GM23338 (cell line): ENCODE results near the gene SLC25A24. TPM values are rescaled to one million over a fixed set of nuclear protein-coding genes. Genes with fewer than 3 reads are reported as not detected.

ENCODE experiments used
- ATAC-seq: fragments of 200-7000 bp; cut with Tn5 transposase; 3 replicates; pipeline ENCODE4 v1.9.1; 2020
- DNase-seq: peaks from one replicate; pipeline ENCODE4 v3.0.0-alpha.2; 2015; ENCODE audit warnings: low spot score
- H2AFZ ChIP-seq: fragments of 200-600 bp; sonication (generic); 2 replicates; pipeline ENCODE4 v1.8.0; 2016; ENCODE audit warnings: antibody characterized with exemption, mild to moderate bottlenecking, moderate library complexity
- H3F3A ChIP-seq: fragments of 200-600 bp; sonication (generic); replicated peaks from 2 replicates; pipeline ENCODE4 v1.8.0; 2017; ENCODE audit warnings: antibody characterized with exemption, mixed run types, low read depth
- H3K27ac ChIP-seq: fragments of 200-600 bp; sonication (generic); 2 replicates; pipeline ENCODE4 v1.6.1; 2016; ENCODE audit warnings: low read depth
- H3K27me3 ChIP-seq: fragments of 200-600 bp; sonication (generic); 2 replicates; pipeline ENCODE4 v1.8.0; 2016; ENCODE audit warnings: mild to moderate bottlenecking, mixed run types, moderate library complexity; ENCODE audit not compliant: insufficient read depth
- H3K36me3 ChIP-seq: fragments of 200-600 bp; sonication (generic); 2 replicates; pipeline ENCODE4 v1.8.0; 2016; ENCODE audit warnings: mild to moderate bottlenecking; ENCODE audit not compliant: insufficient read depth
- H3K4me1 ChIP-seq: fragments of 200-600 bp; sonication (generic); 2 replicates; pipeline ENCODE4 v1.8.0; 2016; ENCODE audit warnings: mild to moderate bottlenecking, moderate library complexity; ENCODE audit not compliant: insufficient read depth
- H3K4me2 ChIP-seq: fragments of 200-600 bp; sonication (generic); 2 replicates; pipeline ENCODE4 v1.7.1; 2017; ENCODE audit warnings: mixed run types
- H3K4me3 ChIP-seq: fragments of 200-600 bp; sonication (generic); 2 replicates; pipeline ENCODE4 v1.6.1; 2016; ENCODE audit warnings: mixed run types
- H3K79me2 ChIP-seq: fragments of 200-600 bp; sonication (generic); replicated peaks from 2 replicates; pipeline ENCODE4 v1.8.0; 2017; ENCODE audit warnings: mild to moderate bottlenecking; ENCODE audit not compliant: insufficient read depth
- H3K9me2 ChIP-seq: fragments of 200-600 bp; sonication (generic); 2 replicates; pipeline ENCODE4 v1.8.0; 2017; ENCODE audit not compliant: insufficient read depth
- H4K20me1 ChIP-seq: fragments of 200-600 bp; sonication (generic); replicated peaks from 2 replicates; pipeline ENCODE4 v1.8.0; 2017; ENCODE audit warnings: mild to moderate bottlenecking; ENCODE audit not compliant: insufficient read depth
- H3K27ac Mint-ChIP-seq: 2 replicates; pipeline ENCODE4 v1.8.0; 2020; ENCODE audit warnings: inconsistent platforms, mild to moderate bottlenecking, moderate library complexity, mixed read lengths
- H3K27me3 Mint-ChIP-seq: 3 replicates; pipeline ENCODE4 v1.8.0; 2022; ENCODE audit warnings: low read depth, mild to moderate bottlenecking, moderate library complexity, mixed read lengths, inconsistent platforms; ENCODE audit not compliant: insufficient read depth, poor library complexity
- H3K36me3 Mint-ChIP-seq: 3 replicates; pipeline ENCODE4 v1.8.0; 2021; ENCODE audit warnings: low read depth, mild to moderate bottlenecking, inconsistent platforms, moderate library complexity, mixed read lengths
- H3K4me1 Mint-ChIP-seq: 3 replicates; pipeline ENCODE4 v1.8.0; 2020; ENCODE audit warnings: mild to moderate bottlenecking, inconsistent platforms, mixed read lengths
- H3K4me3 Mint-ChIP-seq: 3 replicates; pipeline ENCODE4 v1.8.0; 2021; ENCODE audit warnings: moderate library complexity, mild to moderate bottlenecking, inconsistent platforms, mixed read lengths
- H3K9me3 Mint-ChIP-seq: 3 replicates; pipeline ENCODE4 v1.8.0; 2020; ENCODE audit warnings: moderate library complexity, mild to moderate bottlenecking, inconsistent platforms, mixed read lengths
- CREB1 ChIP-seq: fragments of 250-450 bp; sonication (Bioruptor Pico); IDR thresholded peaks from 2 replicates; pipeline ENCODE4 v1.5.0; 2020; ENCODE audit warnings: low read depth, mild to moderate bottlenecking, moderate library complexity
- EZH2 ChIP-seq: fragments of 200-600 bp; sonication (generic); IDR thresholded peaks from one replicate; pipeline ENCODE4 v1.8.0; 2017; ENCODE audit warnings: antibody characterized with exemption, mild to moderate bottlenecking, low read depth; ENCODE audit not compliant: unreplicated experiment
- EZH2phosphoT487 ChIP-seq: fragments of 200-600 bp; sonication (generic); IDR thresholded peaks from one replicate; pipeline ENCODE4 v1.8.1; 2018; ENCODE audit warnings: antibody characterized with exemption; ENCODE audit not compliant: unreplicated experiment
- JUNB ChIP-seq: IDR thresholded peaks from one replicate; pipeline ENCODE4 v1.6.1; 2016; ENCODE audit warnings: antibody characterized with exemption; ENCODE audit not compliant: unreplicated experiment
- NANOG ChIP-seq: IDR thresholded peaks from 2 replicates; pipeline ENCODE4 v1.6.1; 2016; ENCODE audit warnings: antibody characterized with exemption, borderline replicate concordance
- POLR2AphosphoS5 ChIP-seq: IDR thresholded peaks from 2 replicates; pipeline ENCODE4 v1.6.1; 2016; ENCODE audit warnings: antibody characterized with exemption, low read depth
- STAT1 ChIP-seq: IDR thresholded peaks from one replicate; pipeline ENCODE4 v1.6.1; 2016; ENCODE audit warnings: antibody characterized with exemption; ENCODE audit not compliant: unreplicated experiment
- ZNF114 ChIP-seq: fragments of 250-450 bp; sonication (Bioruptor Pico); IDR thresholded peaks from 2 replicates; pipeline ENCODE4 v1.5.0; 2020; ENCODE audit warnings: mild to moderate bottlenecking, moderate library complexity
- ZNF331 ChIP-seq: fragments of 250-450 bp; sonication (Bioruptor Pico); IDR thresholded peaks from 2 replicates; pipeline ENCODE4 v1.5.0; 2020; ENCODE audit warnings: low read depth, mild to moderate bottlenecking, moderate library complexity
- ZNF462 ChIP-seq: fragments of 250-450 bp; sonication (Bioruptor Pico); IDR thresholded peaks from 2 replicates; pipeline ENCODE4 v1.5.0; 2020; ENCODE audit warnings: mild to moderate bottlenecking, moderate library complexity
- polyA plus RNA-seq: library from polyadenylated mRNA; unstranded; fragments of >200 nt; fragmentation: Nextera tagmentation; extraction: Ambion mirVana; gene quantifications from 2 replicates; pipeline ENCODE4 v1.2.1, GENCODE V29; 2016
- total RNA-seq: library from RNA; depleted of rRNA; stranded (reverse); fragments of >200 nt; shearing (Covaris generic); gene quantifications from 2 replicates; pipeline ENCODE4 v1.2.3, GENCODE V29; 2014

The SLC25A24 gene
- total and polyA plus RNA-seq, 2 experiments from 2014 or later, result 17.4 to 46.0 TPM

DNA sequence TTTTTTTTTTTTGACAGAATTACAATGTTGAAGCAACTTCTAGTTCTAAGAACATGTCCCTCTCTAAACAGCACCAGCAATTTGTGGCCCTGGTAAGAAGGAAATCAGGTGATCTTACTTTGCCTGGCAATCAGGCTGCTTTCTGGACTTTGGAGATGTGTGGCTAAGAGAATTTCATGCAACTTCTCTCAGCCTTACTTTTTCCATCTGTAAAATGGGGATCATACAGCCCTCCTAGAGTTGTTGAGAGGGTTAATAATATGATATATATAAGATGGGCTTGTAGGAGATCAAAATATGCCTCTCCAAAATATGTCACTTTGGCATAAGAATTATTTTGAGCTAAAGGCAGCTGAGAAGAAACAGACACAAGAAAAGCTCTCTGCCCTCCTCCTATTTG is 92.0 kb downstream of the SLC25A24 start (continued):
- TF ChIP-seq ZNF462 (CRISPR knock-in tag), result no peak
- no peak for TF ChIP-seq CREB1 (CRISPR knock-in tag)
- no peak for TF ChIP-seq POLR2AphosphoS5

GRCh38 chr1:108107658-108108057 is 92.5 kb downstream of the SLC25A24 start:
- Histone ChIP-seq H3F3A (no peaks in the 10 kb centered on the region), H3K27ac (no peak overlapping the region), H3K79me2 (no peaks in the 10 kb centered on the region), H3K9me2 (no peaks in the 10 kb centered on the region; the same call in 1 of the 2 replicates), H2AFZ (0 out of 2 replicates have a peak overlapping the region, but pooled peaks have one; percentile 23), H3K27me3 (no peaks in the 10 kb centered on the region), H3K4me2 (no peak overlapping the region), H3K4me1 (no peaks in the 10 kb centered on the region), H4K20me1 (no peaks in the 10 kb centered on the region), H3K4me3 (no peak overlapping the region), H3K36me3 (no peaks in the 10 kb centered on the region)
- TF ChIP-seq STAT1 (no peak), JUNB (no peak), EZH2 (no peak), EZH2phosphoT487 (no peak), ZNF331 (CRISPR knock-in tag) (no peak), NANOG (no peak), ZNF114 (CRISPR knock-in tag) (no peak)
- no peak for DNase-seq
- H3K4me3 Mint-ChIP-seq, result no peak overlapping the region
- no peak for ATAC-seq
- H3K36me3 Mint-ChIP-seq, result no peaks in the 10 kb centered on the region; the same call in 2 of the 3 replicates
- no peaks in the 10 kb centered on the region for H3K4me1 Mint-ChIP-seq
- H3K27me3 Mint-ChIP-seq, result no peaks in the 10 kb centered on the region
- H3K9me3 Mint-ChIP-seq, result no peaks in the 10 kb centered on the region
- H3K27ac Mint-ChIP-seq, result no peak overlapping the region
